NAMALWA (cell line): ENCODE results near the gene DMC1.
"Not testable (repeated sequence)": the region's sequence is repeated elsewhere in the genome, so short reads cannot be mapped to it uniquely, and the experiment has no call there.

Experiments used
- DNase-seq: peaks from one replicate; pipeline ENCODE4 v3.0.0-alpha.2; 2015; ENCODE audit warnings: low spot score

DMC1 gene

GRCh38 chr22:38501797-38502672 lies 67.9 kb downstream of the DMC1 start:
- no peak for DNase-seq

- no peak for DNase-seq
These were observed 72.1 kb downstream of the DMC1 start for GRCh38 chr22:38497869-38498268.

- DNase-seq, result no peak
These were observed 75.0 kb downstream of the DMC1 start for GRCh38 chr22:38494939-38495338.

DNA sequence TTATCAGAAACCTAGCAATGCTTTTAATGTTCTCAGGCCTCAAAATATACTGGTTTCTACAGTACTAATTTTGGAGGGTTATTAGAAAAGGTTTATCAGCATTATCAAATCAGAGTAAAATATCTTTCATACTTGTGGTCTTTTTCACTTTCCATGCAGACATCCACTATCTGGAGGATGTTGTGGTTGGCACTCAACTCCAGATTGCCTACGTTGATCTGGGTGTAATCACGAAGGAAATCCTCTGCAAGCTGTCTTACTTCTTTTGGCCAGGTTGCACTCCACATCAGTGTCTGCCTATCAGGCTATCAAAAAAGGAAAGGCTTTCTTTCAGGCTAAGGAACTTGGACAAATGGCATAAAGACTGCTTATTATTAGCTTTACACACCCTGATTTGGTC lies 75.5 kb downstream of the DMC1 start:
- no peak for DNase-seq

- DNase-seq, result no peak
These were observed 78.2 kb downstream of the DMC1 start for GRCh38 chr22:38491707-38492348.

DNA sequence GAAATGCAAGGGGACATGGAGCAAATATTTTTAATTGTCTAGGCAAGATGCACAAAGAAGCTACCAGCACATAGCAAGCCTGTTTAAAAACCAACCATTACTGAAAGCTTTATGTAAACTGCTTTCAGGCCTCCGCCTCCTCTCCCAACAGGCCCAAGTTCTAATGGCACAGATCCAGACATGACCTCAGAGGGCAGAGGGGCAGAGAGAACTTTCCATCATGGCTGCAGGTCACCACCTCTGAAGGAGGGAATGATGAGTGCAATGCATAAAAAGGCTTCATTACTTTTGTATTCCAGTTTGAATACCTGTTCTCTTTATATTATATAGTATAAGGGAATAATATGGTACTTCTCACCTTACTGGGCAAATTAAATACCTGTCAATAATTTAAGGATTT lies 79.1 kb downstream of the DMC1 start:
- no peak for DNase-seq

- no peak for DNase-seq
These were observed 79.5 kb downstream of the DMC1 start for GRCh38 chr22:38490475-38490874.

DNA sequence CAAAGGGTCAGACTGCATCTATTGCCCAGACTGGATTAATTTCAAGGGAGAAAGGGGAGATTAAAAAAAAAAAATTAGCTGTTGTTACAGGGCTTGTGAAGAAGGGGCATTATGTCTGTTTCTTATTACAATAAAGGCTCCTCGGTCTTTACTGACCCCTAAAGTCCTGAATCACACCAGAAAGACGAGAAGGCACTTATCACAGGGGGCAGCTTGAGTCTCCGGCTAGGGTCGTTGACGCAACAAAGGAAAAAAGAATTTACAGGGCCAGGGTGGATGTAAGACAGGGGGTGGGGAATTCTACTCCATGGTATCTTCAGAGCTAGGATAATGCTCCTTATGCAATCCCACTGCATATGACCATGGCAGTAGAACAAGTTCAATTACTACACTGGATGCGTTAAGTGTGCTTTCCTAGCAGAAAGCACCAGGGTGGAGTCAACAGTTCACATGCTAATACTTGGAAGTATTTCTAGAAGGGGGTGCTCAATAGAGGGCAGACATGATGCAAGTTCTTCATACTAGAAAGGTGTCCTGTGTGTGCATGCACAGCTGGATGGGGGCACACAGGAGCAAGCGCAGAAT lies 80.3 kb downstream of the DMC1 start:
- DNase-seq, result no peak

DNA sequence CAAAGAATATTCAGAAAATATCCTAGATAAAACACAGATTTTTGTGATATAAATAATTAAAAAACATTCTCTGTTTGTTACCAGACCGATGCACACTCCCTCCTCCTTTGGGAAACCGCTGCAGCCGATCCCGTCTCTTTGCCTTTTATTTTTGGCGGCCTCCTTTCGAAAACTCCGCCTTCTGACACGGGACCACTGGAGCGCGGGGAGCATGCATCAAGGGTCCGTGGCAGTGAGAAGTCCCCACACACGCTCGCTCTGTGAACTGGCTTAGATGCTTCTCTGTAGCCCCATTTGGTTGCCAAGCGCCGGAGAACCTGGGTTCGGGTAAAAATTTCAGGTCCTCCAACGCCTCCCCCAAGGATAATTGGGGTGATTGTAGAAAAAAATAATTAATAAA lies 80.8 kb downstream of the DMC1 start:
- no peak for DNase-seq

GRCh38 chr22:38487946-38488345 lies 82.0 kb downstream of the DMC1 start:
- no peak for DNase-seq

GRCh38 chr22:38485783-38486182 lies 84.2 kb downstream of the DMC1 start:
- DNase-seq, result no peak

GRCh38 chr22:38484244-38484643 lies 85.7 kb downstream of the DMC1 start:
- no peak for DNase-seq

DNA sequence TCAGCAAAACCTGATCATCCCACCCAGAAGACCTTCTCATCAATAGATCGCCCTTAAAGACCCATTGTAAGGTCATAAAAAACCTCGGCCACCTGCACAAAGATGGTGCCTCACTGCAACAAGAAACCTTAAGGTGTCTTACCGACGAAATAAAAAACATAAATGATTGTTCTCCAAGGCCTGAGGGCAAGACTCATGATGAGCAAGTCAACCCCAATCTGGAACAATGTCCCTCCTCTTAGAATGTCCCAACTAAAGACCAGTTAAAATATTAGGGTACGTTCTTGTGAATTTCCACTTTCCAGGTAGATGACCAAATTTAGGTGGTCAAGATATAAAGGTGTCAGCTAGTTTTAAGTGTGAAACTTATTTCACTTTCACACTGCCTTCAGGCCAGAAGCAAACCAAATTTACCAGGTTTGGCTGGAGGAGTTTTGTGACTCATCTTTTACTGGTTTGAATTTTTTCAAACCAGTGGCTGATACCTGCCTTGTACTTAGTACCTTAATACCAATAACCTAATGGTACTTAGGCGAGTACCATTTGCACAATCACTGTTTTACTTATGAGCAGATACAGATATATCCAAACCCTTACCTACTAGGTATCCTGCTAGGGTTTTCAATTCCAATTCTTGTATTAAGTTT lies 87.2 kb downstream of the DMC1 start:
- DNase-seq, result no peak

DNA sequence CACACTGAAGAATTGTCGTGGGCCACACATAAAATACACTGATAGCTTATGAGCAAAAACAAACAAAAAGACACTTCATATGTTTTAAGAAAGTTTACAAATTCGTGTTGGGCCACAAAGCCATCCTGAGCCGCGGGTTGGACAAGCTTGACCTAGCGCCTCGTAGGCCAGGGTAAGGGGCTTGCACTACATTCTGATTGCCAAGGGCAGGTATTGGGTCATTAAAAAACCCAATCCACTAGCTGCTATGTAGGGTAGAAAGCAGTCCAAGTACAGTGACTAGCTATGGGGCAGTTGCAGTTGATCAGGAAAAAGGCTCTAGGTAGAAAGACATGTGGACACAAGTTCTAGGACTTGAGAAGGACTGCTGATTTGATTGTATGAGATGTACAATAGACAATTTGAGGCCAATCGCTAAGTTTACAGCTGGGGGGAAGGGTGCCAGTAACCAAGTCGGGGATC lies 88.1 kb downstream of the DMC1 start:
- no peak for DNase-seq

- DNase-seq, result no peak
These were observed 88.7 kb downstream of the DMC1 start for GRCh38 chr22:38481162-38481870.

DNA sequence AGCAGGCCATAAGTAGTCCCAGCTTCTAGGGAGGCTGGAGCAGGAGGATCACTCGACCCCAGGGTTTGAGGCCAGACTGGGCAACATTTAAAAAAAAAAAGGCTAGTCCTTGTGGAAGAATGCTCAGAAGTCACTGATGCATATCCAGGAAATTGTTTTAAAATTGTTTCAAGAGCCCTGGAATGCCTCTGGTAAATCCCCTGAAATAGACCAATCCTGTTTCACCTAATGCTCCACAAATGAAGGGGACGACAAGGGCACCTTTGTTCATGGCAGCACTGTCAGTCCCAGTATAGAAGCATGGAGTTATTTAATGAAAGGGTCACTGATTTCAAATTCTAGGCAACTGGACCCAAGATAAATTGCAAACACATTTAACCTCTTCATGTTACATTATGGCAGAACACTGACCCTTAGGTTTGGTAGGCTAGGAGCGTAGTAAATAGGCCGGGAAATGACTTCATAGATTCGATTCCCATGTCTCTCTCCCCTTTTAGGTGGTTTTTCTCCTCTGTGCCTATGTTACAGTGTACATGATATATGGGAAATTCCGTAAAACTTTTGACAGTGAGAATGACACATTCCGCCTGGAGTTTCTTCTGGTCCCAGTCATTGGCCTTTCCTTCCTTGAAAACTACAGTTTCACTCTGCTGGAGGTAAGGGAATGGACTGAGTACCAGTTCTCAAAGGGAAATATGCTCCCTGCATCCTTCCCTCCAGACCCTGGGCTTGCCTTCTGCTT lies 90.7 kb downstream of the DMC1 start:
- no peak for DNase-seq

DNA sequence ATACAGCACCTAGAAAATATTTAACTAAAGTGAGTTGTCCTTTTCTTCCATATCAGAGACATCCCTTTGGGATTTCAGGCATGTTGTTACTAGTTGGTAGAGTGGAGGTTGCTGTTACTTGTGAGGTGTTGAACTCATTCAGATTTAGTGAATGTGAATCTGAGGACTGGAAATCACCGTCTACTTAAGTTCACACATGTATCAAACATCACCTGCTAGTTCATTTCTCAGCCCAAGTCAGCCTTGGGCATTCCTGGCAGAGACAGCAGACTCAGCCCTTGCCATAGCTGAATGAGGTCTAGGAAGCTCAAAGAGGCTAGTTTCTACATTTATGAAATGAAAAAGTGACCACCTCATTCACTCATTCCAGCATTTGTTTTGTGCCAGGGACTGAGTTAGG lies 92.4 kb downstream of the DMC1 start:
- DNase-seq, result no peak

DNA sequence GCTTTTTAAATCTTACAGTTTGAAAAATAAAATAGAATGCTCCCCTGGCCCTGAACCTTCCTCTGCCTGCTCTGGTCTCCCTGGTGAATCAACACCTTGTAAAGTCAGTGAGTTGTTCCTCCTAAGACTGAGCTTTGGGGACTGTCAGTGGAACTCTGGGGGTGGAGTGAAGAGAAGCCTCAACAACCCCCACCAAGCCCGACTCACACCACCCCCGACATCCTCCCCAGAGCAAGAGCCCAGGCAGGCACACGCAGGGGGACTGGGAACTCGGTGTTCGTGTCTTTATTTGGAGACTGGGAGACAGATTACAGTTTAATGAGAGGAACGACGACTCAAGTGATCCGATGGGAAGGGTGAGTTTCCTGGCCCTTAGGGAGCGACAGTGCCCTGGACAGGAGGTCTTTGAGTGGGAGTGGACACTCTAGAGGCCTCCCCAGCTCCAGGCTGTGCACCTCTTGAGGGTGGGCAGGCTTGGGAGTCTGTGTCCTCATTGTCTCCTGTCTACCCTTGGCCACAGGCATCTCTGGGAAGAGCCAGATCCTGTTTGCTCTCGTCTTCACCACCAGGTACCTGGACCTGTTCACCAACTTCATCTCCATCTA lies 95.9 kb downstream of the DMC1 start:
- no peak for DNase-seq

- DNase-seq, result no peak
These were observed 98.7 kb downstream of the DMC1 start for GRCh38 chr22:38471237-38471636.

GRCh38 chr22:38470179-38470578 lies 99.8 kb downstream of the DMC1 start:
- DNase-seq, result not testable (repeated sequence)

DNA sequence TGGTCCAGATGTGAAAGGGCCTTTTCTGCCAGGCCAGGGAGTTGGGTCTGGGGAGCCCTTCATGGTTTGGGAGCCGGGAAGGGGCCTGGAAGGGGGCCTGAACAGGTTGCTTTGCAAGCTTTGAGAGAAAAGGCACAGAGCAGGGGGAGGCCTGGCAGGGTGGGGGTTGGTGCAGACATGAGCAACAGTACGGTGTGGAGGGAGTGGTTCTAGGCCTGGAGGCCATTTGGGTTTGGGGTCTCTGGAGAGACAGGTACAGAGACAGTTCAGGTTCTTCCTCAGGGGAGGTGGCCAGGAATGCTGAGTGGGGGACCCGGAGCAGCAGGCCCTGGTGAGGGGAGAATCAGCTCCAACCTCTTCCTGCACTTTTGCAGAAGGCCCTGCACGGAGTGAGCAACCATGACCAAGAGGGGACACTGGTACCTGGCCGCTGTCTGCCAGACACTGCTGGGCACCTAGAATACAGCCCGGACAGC lies 100.6 kb downstream of the DMC1 start:
- DNase-seq, result no peak
